ENCODE measurements around the gene SLC9A4.

DNA sequence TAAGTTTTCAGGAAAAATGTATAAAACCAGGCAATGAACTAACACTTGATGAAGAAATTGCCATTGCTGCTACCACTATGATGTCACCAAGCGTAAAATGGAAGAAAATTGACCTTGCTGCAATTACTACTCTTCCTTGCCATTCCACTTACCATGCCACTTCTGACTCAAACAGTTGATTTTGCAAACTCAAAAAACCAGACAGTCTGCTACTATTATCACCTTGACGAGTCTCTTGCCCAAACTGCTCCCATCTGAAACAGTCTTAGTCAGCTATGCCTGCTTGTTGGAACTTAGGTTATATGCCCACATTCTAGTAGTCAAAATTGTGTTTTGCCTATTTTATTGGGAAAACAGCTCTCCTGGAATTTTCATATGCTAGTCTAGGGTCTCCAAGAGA, 74.4 kb downstream of the SLC9A4 start:
- TF ChIP-seq, protein P1, sequence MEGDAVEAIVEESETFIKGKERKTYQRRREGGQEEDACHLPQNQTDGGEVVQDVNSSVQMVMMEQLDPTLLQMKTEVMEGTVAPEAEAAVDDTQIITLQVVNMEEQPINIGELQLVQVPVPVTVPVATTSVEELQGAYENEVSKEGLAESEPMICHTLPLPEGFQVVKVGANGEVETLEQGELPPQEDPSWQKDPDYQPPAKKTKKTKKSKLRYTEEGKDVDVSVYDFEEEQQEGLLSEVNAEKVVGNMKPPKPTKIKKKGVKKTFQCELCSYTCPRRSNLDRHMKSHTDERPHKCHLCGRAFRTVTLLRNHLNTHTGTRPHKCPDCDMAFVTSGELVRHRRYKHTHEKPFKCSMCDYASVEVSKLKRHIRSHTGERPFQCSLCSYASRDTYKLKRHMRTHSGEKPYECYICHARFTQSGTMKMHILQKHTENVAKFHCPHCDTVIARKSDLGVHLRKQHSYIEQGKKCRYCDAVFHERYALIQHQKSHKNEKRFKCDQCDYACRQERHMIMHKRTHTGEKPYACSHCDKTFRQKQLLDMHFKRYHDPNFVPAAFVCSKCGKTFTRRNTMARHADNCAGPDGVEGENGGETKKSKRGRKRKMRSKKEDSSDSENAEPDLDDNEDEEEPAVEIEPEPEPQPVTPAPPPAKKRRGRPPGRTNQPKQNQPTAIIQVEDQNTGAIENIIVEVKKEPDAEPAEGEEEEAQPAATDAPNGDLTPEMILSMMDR (IDR thresholded peaks at IDR 0.05 in 2 of 3, conservative IDR thresholded peaks at IDR 0.05 in 1 of 3; ENCODE audit: borderline replicate concordance in 1 of 3, insufficient read depth in 1 of 3, low read depth in 2 of 3, low read length in 2 of 3) = no peak
- TF ChIP-seq POLR2A (IDR thresholded peaks at IDR 0.05; ENCODE audit: borderline replicate concordance, extremely low read depth, insufficient read depth, insufficient read length) (no peak), EGR1 (IDR thresholded peaks at IDR 0.05; ENCODE audit: low read depth) (no peak), RAD21 (IDR thresholded peaks at IDR 0.05; ENCODE audit: low read depth) (no peak), FOSL1 (IDR thresholded peaks at IDR 0.05; ENCODE audit: low read depth) (no peak), JUND (IDR thresholded peaks at IDR 0.05) (no peak), SP1 (IDR thresholded peaks at IDR 0.05; ENCODE audit: low read depth) (no peak)
